ENCODE results near the gene TFG. TPM values are rescaled to one million over a fixed set of nuclear protein-coding genes. Genes with fewer than 3 reads are reported as not detected.

TFG gene
- total RNA-seq, 1 donor from 2014 or later = 60.0 TPM

- H3K27me3 ChIP-seq (ENCODE audit: control insufficient read depth in 3 of 3, insufficient read depth in 3 of 3, low read length in 3 of 3) = no peaks in the 10 kb centered on the region
- H3K36me3 ChIP-seq (ENCODE audit: control insufficient read depth in 3 of 3, insufficient read depth in 3 of 3, low read length in 3 of 3) = peaks cover 0 to 4% (median 0%) of the 10 kb centered on the region in 3 donors
- H3K9ac ChIP-seq (ENCODE audit: low read depth in 1 of 3, low read length in 3 of 3) = no peak overlapping the region
- H3K4me3 ChIP-seq (ENCODE audit: low read length in 3 of 3) = no peak overlapping the region
- no peaks in the 10 kb centered on the region for H3K9me3 ChIP-seq (ENCODE audit: control insufficient read depth in 3 of 3, low read length in 3 of 3)
- H3K27ac ChIP-seq (ENCODE audit: low read depth, low read length) = no peak overlapping the region
- H3K4me1 ChIP-seq (ENCODE audit: control insufficient read depth in 3 of 3, insufficient read depth in 3 of 3, low read length in 3 of 3) = peaks cover 0 to 4% (median 0%) of the 10 kb centered on the region in 3 donors
Measured at GRCh38 chr3:100761951-100762350, 52.7 kb downstream of the TFG start.

GRCh38 chr3:100765437-100765975, 56.2 kb downstream of the TFG start:
- Histone ChIP-seq H3K9me3 (ENCODE audit: control insufficient read depth in 3 of 3, low read length in 3 of 3) (no peaks in the 10 kb centered on the region), H3K27ac (ENCODE audit: low read depth, low read length) (no peak overlapping the region), H3K4me1 (ENCODE audit: control insufficient read depth in 3 of 3, insufficient read depth in 3 of 3, low read length in 3 of 3) (no peaks in the 10 kb centered on the region), H3K36me3 (ENCODE audit: control insufficient read depth in 3 of 3, insufficient read depth in 3 of 3, low read length in 3 of 3) (peaks cover 0 to 4% (median 0%) of the 10 kb centered on the region in 3 donors), H3K9ac (ENCODE audit: low read depth in 1 of 3, low read length in 3 of 3) (no peak overlapping the region), H3K27me3 (ENCODE audit: control insufficient read depth in 3 of 3, insufficient read depth in 3 of 3, low read length in 3 of 3) (no peaks in the 10 kb centered on the region), H3K4me3 (ENCODE audit: low read length in 3 of 3) (no peak overlapping the region)

DNA sequence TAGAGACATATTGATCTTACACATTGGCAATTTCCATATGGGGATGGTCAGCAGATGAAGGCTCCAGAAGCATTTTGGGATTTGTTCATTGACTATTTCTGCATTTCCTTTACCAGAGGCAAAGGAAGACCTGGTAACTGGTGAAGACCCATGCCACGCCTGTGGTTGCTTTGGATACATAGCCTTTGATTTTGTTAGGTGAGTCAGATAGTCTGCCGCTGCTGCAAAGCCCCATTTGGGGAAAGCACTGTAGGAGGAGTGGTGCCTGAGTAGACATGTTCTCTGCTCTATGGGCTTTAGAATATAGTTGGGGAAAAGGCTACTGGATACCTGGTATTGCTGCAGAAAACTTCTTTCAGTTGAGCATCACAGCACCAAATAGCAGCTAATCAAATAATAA, 56.8 kb downstream of the TFG start:
- H3K27me3 ChIP-seq (ENCODE audit: control insufficient read depth in 3 of 3, insufficient read depth in 3 of 3, low read length in 3 of 3) = no peaks in the 10 kb centered on the region
- peaks cover 0 to 4% (median 0%) of the 10 kb centered on the region in 3 donors for H3K36me3 ChIP-seq (ENCODE audit: control insufficient read depth in 3 of 3, insufficient read depth in 3 of 3, low read length in 3 of 3)
- H3K9ac ChIP-seq (ENCODE audit: low read depth in 1 of 3, low read length in 3 of 3) = no peak overlapping the region
- H3K9me3 ChIP-seq (ENCODE audit: control insufficient read depth in 3 of 3, low read length in 3 of 3) = no peaks in the 10 kb centered on the region
- H3K27ac ChIP-seq (ENCODE audit: low read depth, low read length) = no peak overlapping the region
- H3K4me3 ChIP-seq (ENCODE audit: low read length in 3 of 3) = no peak overlapping the region
- H3K4me1 ChIP-seq (ENCODE audit: control insufficient read depth in 3 of 3, insufficient read depth in 3 of 3, low read length in 3 of 3) = no peaks in the 10 kb centered on the region

DNA sequence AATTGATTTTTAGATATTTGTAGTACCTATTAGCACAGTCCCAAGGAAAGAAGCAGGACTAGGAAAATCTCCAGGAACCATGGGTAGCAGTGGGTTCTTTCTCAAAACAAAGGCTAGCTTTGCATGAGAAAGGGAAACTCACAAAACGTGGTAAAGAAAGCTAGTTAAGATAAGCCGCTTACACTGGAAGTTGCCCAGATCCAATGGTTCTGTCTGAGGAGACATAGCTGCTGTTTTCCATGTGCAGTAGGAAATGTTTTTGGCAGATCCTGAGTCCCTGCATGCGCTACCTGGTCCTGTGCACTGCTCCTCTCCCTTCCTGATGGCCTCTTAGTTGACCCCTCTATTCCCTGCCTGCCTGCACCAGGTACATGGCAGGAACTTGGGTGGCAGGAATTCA, 60.4 kb downstream of the TFG start:
- H3K9me3 ChIP-seq (ENCODE audit: control insufficient read depth in 3 of 3, low read length in 3 of 3) = no peaks in the 10 kb centered on the region
- H3K27ac ChIP-seq (ENCODE audit: low read depth, low read length) = no peak overlapping the region
- H3K9ac ChIP-seq (ENCODE audit: low read depth in 1 of 3, low read length in 3 of 3) = no peak overlapping the region
- H3K27me3 ChIP-seq (ENCODE audit: control insufficient read depth in 3 of 3, insufficient read depth in 3 of 3, low read length in 3 of 3) = no peaks in the 10 kb centered on the region
- H3K4me1 ChIP-seq (ENCODE audit: control insufficient read depth in 3 of 3, insufficient read depth in 3 of 3, low read length in 3 of 3) = no peaks in the 10 kb centered on the region
- no peak overlapping the region for H3K4me3 ChIP-seq (ENCODE audit: low read length in 3 of 3)
- peaks cover 0 to 4% (median 0%) of the 10 kb centered on the region in 3 donors for H3K36me3 ChIP-seq (ENCODE audit: control insufficient read depth in 3 of 3, insufficient read depth in 3 of 3, low read length in 3 of 3)

DNA sequence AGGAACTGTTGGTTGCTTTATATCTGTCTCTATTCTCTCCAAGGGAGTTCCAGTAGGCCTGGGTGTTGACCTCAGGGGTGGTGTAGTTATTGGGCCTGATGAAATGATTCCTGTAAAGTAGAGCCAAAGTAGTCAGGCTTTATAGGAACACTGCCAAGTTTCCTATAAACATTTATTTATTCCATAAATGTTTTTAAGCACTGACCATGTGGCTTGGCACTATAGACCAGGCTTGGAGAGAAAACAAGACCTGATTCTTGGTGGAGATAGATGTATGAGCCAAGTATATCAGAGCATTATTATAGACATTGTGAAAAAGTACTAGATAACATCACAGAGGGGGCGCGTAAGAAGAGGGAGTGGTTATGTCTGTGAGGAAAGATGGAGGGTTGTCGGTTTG, 65.9 kb downstream of the TFG start:
- Histone ChIP-seq H3K9ac (ENCODE audit: low read depth in 1 of 3, low read length in 3 of 3) (no peak overlapping the region), H3K27ac (ENCODE audit: low read depth, low read length) (no peak overlapping the region), H3K27me3 (ENCODE audit: control insufficient read depth in 3 of 3, insufficient read depth in 3 of 3, low read length in 3 of 3) (no peaks in the 10 kb centered on the region), H3K36me3 (ENCODE audit: control insufficient read depth in 3 of 3, insufficient read depth in 3 of 3, low read length in 3 of 3) (peaks cover 4 to 11% (median 6%) of the 10 kb centered on the region in 3 donors), H3K4me1 (ENCODE audit: control insufficient read depth in 3 of 3, insufficient read depth in 3 of 3, low read length in 3 of 3) (no peaks in the 10 kb centered on the region), H3K4me3 (ENCODE audit: low read length in 3 of 3) (no peak overlapping the region), H3K9me3 (ENCODE audit: control insufficient read depth in 3 of 3, low read length in 3 of 3) (no peaks in the 10 kb centered on the region)

GRCh38 chr3:100775669-100776068, 66.4 kb downstream of the TFG start:
- Histone ChIP-seq H3K27me3 (ENCODE audit: control insufficient read depth in 3 of 3, insufficient read depth in 3 of 3, low read length in 3 of 3) (no peaks in the 10 kb centered on the region), H3K36me3 (ENCODE audit: control insufficient read depth in 3 of 3, insufficient read depth in 3 of 3, low read length in 3 of 3) (peaks cover 4 to 11% (median 6%) of the 10 kb centered on the region in 3 donors), H3K4me3 (ENCODE audit: low read length in 3 of 3) (no peak overlapping the region), H3K4me1 (ENCODE audit: control insufficient read depth in 3 of 3, insufficient read depth in 3 of 3, low read length in 3 of 3) (no peaks in the 10 kb centered on the region), H3K27ac (ENCODE audit: low read depth, low read length) (no peak overlapping the region), H3K9me3 (ENCODE audit: control insufficient read depth in 3 of 3, low read length in 3 of 3) (no peaks in the 10 kb centered on the region), H3K9ac (ENCODE audit: low read depth in 1 of 3, low read length in 3 of 3) (no peak overlapping the region)

GRCh38 chr3:100776097-100776729, 66.9 kb downstream of the TFG start:
- Histone ChIP-seq H3K27ac (ENCODE audit: low read depth, low read length) (no peak overlapping the region), H3K27me3 (ENCODE audit: control insufficient read depth in 3 of 3, insufficient read depth in 3 of 3, low read length in 3 of 3) (no peaks in the 10 kb centered on the region), H3K4me3 (ENCODE audit: low read length in 3 of 3) (no peak overlapping the region), H3K9ac (ENCODE audit: low read depth in 1 of 3, low read length in 3 of 3) (no peak overlapping the region), H3K9me3 (ENCODE audit: control insufficient read depth in 3 of 3, low read length in 3 of 3) (no peaks in the 10 kb centered on the region), H3K4me1 (ENCODE audit: control insufficient read depth in 3 of 3, insufficient read depth in 3 of 3, low read length in 3 of 3) (no peaks in the 10 kb centered on the region), H3K36me3 (ENCODE audit: control insufficient read depth in 3 of 3, insufficient read depth in 3 of 3, low read length in 3 of 3) (peaks cover 4 to 11% (median 6%) of the 10 kb centered on the region in 3 donors)

DNA sequence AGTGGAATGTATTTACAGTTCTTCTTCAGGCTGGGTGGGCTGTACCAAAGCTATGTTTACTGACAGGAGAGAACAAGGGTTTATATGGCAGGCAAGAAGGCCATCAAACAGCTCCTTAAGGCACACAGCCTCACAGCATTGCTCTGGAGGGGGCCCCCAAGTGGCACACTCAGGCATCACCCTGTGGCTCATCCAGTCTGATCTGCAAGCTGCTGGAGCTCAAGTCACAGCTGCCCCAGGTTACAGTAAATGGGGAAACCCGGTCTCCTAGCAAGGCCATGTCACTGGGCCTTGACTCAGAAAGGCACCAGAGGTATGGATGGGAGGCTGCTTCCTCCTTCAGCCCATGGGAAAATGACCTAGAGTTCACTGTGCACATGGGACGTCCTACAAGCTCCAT, 67.5 kb downstream of the TFG start:
- no peaks in the 10 kb centered on the region for H3K27me3 ChIP-seq (ENCODE audit: control insufficient read depth in 3 of 3, insufficient read depth in 3 of 3, low read length in 3 of 3)
- H3K4me3 ChIP-seq (ENCODE audit: low read length in 3 of 3) = no peak overlapping the region
- H3K36me3 ChIP-seq (ENCODE audit: control insufficient read depth in 3 of 3, insufficient read depth in 3 of 3, low read length in 3 of 3) = peaks cover 4 to 11% (median 6%) of the 10 kb centered on the region in 3 donors
- H3K9me3 ChIP-seq (ENCODE audit: control insufficient read depth in 3 of 3, low read length in 3 of 3) = no peaks in the 10 kb centered on the region
- H3K9ac ChIP-seq (ENCODE audit: low read depth in 1 of 3, low read length in 3 of 3) = no peak overlapping the region
- H3K4me1 ChIP-seq (ENCODE audit: control insufficient read depth in 3 of 3, insufficient read depth in 3 of 3, low read length in 3 of 3) = no peaks in the 10 kb centered on the region
- H3K27ac ChIP-seq (ENCODE audit: low read depth, low read length) = no peak overlapping the region

DNA sequence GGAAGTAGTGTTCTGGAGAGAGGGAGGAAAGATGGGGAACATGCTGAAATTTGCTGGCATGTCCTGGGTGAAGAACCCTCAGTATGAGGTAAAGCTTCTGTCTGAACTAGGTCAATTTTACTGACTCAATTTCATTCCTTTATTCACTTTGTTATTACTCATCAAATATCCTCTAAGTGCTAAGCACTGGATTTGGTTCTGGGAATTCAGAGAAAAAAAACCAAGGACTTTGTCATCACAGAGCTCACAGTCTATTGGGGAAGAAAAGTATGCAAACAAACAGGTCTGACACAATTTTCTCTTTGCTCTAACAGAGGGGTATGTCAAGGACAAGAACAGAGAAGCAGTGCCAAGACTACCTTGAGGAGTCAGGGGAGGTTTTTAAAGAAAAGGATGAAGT, 68.0 kb downstream of the TFG start:
- Histone ChIP-seq H3K36me3 (ENCODE audit: control insufficient read depth in 3 of 3, insufficient read depth in 3 of 3, low read length in 3 of 3) (peaks cover 4 to 11% (median 6%) of the 10 kb centered on the region in 3 donors), H3K9me3 (ENCODE audit: control insufficient read depth in 3 of 3, low read length in 3 of 3) (no peaks in the 10 kb centered on the region), H3K9ac (ENCODE audit: low read depth in 1 of 3, low read length in 3 of 3) (no peak overlapping the region)

GRCh38 chr3:100779480-100779879, 70.2 kb downstream of the TFG start:
- Histone ChIP-seq H3K9me3 (ENCODE audit: control insufficient read depth in 3 of 3, low read length in 3 of 3) (no peaks in the 10 kb centered on the region), H3K27ac (ENCODE audit: low read depth, low read length) (no peak overlapping the region), H3K4me1 (ENCODE audit: control insufficient read depth in 3 of 3, insufficient read depth in 3 of 3, low read length in 3 of 3) (no peaks in the 10 kb centered on the region), H3K4me3 (ENCODE audit: low read length in 3 of 3) (no peak overlapping the region), H3K9ac (ENCODE audit: low read depth in 1 of 3, low read length in 3 of 3) (no peak overlapping the region), H3K27me3 (ENCODE audit: control insufficient read depth in 3 of 3, insufficient read depth in 3 of 3, low read length in 3 of 3) (no peaks in the 10 kb centered on the region), H3K36me3 (ENCODE audit: control insufficient read depth in 3 of 3, insufficient read depth in 3 of 3, low read length in 3 of 3) (peaks cover 4 to 11% (median 6%) of the 10 kb centered on the region in 3 donors)

More for the DNA sequence above, 68.0 kb downstream of the TFG start:
- H3K4me3 ChIP-seq (ENCODE audit: low read length in 3 of 3) = no peak overlapping the region
- H3K27ac ChIP-seq (ENCODE audit: low read depth, low read length) = no peak overlapping the region
- no peaks in the 10 kb centered on the region for H3K27me3 ChIP-seq (ENCODE audit: control insufficient read depth in 3 of 3, insufficient read depth in 3 of 3, low read length in 3 of 3)
- H3K4me1 ChIP-seq (ENCODE audit: control insufficient read depth in 3 of 3, insufficient read depth in 3 of 3, low read length in 3 of 3) = no peaks in the 10 kb centered on the region

Measured in skeletal muscle tissue (tissue), 4 donors.